Osteocyte (in vitro differentiated cells): ENCODE data around the gene FSTL5. TPM values are rescaled to one million over a fixed set of nuclear protein-coding genes. Genes with fewer than 3 reads are reported as not detected.
A peak's percentile ranks its signal among the peaks of the same experiment; 100 is the strongest.

Experiments
- DNase-seq: peaks from one replicate; pipeline ENCODE4 v3.0.0; 2021; ENCODE audit warnings: mixed read lengths; ENCODE audit not compliant: unreplicated experiment; ENCODE audit errors: extremely low spot score
- H3K27ac Mint-ChIP-seq: one replicate; pipeline ENCODE4 v1.8.0; 2021; ENCODE audit warnings: mild to moderate bottlenecking, mixed read lengths; ENCODE audit not compliant: unreplicated experiment
- H3K27me3 Mint-ChIP-seq: one replicate; pipeline ENCODE4 v1.8.0; 2021; ENCODE audit warnings: mixed read lengths; ENCODE audit not compliant: unreplicated experiment
- H3K36me3 Mint-ChIP-seq: one replicate; pipeline ENCODE4 v1.8.0; 2021; ENCODE audit warnings: mixed read lengths; ENCODE audit not compliant: unreplicated experiment
- H3K4me1 Mint-ChIP-seq: one replicate; pipeline ENCODE4 v1.8.0; 2021; ENCODE audit warnings: mixed read lengths; ENCODE audit not compliant: unreplicated experiment
- H3K4me3 Mint-ChIP-seq: one replicate; pipeline ENCODE4 v1.8.0; 2021; ENCODE audit warnings: mild to moderate bottlenecking, moderate library complexity, mixed read lengths; ENCODE audit not compliant: unreplicated experiment
- H3K9me3 Mint-ChIP-seq: one replicate; pipeline ENCODE4 v1.8.0; 2021; ENCODE audit warnings: mixed read lengths; ENCODE audit not compliant: unreplicated experiment
- total RNA-seq: library from RNA; stranded (reverse); gene quantifications from 2 replicates; pipeline ENCODE4 v1.2.1, GENCODE V29; 2021
- TF ChIP-seq, protein P1 (sequence below): fragments of 200-600 bp; sonication (generic); IDR thresholded peaks from 2 replicates; pipeline ENCODE4 v1.5.0; 2021; ENCODE audit warnings: antibody characterized with exemption, mild to moderate bottlenecking, moderate library complexity

FSTL5 gene
- total RNA-seq, 1 donor from 2014 or later: 0.11 TPM

GRCh38 chr4:161728929-161729328, 434.9 kb downstream of the FSTL5 start:
- H3K4me3 Mint-ChIP-seq: no peak overlapping the region
- H3K9me3 Mint-ChIP-seq: no peaks in the 10 kb centered on the region
- no peaks in the 10 kb centered on the region for H3K4me1 Mint-ChIP-seq
- DNase-seq: no peak
- peaks cover 35% of the 10 kb centered on the region for H3K27me3 Mint-ChIP-seq
- TF ChIP-seq, protein P1, sequence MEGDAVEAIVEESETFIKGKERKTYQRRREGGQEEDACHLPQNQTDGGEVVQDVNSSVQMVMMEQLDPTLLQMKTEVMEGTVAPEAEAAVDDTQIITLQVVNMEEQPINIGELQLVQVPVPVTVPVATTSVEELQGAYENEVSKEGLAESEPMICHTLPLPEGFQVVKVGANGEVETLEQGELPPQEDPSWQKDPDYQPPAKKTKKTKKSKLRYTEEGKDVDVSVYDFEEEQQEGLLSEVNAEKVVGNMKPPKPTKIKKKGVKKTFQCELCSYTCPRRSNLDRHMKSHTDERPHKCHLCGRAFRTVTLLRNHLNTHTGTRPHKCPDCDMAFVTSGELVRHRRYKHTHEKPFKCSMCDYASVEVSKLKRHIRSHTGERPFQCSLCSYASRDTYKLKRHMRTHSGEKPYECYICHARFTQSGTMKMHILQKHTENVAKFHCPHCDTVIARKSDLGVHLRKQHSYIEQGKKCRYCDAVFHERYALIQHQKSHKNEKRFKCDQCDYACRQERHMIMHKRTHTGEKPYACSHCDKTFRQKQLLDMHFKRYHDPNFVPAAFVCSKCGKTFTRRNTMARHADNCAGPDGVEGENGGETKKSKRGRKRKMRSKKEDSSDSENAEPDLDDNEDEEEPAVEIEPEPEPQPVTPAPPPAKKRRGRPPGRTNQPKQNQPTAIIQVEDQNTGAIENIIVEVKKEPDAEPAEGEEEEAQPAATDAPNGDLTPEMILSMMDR: no peak
- H3K27ac Mint-ChIP-seq: no peak overlapping the region
- no peaks in the 10 kb centered on the region for H3K36me3 Mint-ChIP-seq

GRCh38 chr4:161721947-161722346, 441.9 kb downstream of the FSTL5 start:
- Mint-ChIP-seq H3K4me1 (peaks cover 5% of the 10 kb centered on the region), H3K4me3 (no peak overlapping the region), H3K36me3 (no peaks in the 10 kb centered on the region), H3K9me3 (peaks cover 9% of the 10 kb centered on the region), H3K27me3 (peaks cover 7% of the 10 kb centered on the region), H3K27ac (no peak overlapping the region)
- TF ChIP-seq, protein P1: no peak
- no peak for DNase-seq

DNA sequence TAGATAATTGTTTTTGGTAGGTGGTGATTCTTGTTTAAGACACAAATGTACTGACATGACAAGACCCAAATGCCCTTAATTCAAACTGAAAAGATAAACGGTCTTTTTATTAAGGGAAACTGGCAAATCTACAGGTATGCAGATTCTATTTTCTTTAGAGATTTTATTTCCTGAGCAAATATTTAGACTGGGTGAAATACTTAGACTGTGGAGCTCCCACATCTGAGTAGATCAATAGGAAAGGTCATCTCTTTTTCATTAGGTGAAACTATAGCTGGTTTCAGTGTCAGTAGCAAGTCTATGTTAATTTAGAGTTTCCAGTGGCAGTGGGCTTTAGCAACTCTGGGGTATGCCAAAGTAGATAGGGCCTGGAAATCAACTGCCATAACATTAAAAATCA, 446.7 kb downstream of the FSTL5 start:
- Mint-ChIP-seq H3K9me3 (peaks cover 18% of the 10 kb centered on the region), H3K4me1 (peaks cover 34% of the 10 kb centered on the region), H3K27ac (no peak overlapping the region), H3K4me3 (no peak overlapping the region), H3K27me3 (no peaks in the 10 kb centered on the region), H3K36me3 (no peaks in the 10 kb centered on the region)
- no peak for DNase-seq
- TF ChIP-seq, protein P1: no peak

- H3K4me3 Mint-ChIP-seq: no peak overlapping the region
- no peak overlapping the region for H3K27ac Mint-ChIP-seq
- peaks cover 34% of the 10 kb centered on the region for H3K4me1 Mint-ChIP-seq
- no peak for DNase-seq
- H3K36me3 Mint-ChIP-seq: no peaks in the 10 kb centered on the region
- TF ChIP-seq, protein P1: no peak
- peaks cover 18% of the 10 kb centered on the region for H3K9me3 Mint-ChIP-seq
- H3K27me3 Mint-ChIP-seq: no peaks in the 10 kb centered on the region
These were observed 448.9 kb downstream of the FSTL5 start for GRCh38 chr4:161714931-161715330.

GRCh38 chr4:161714022-161714751, 449.6 kb downstream of the FSTL5 start:
- Mint-ChIP-seq H3K36me3 (no peaks in the 10 kb centered on the region), H3K9me3 (peaks cover 13% of the 10 kb centered on the region), H3K27me3 (no peaks in the 10 kb centered on the region), H3K4me3 (peak overlapping the region; percentile 22), H3K27ac (peak overlapping the region; percentile 80), H3K4me1 (peaks cover 34% of the 10 kb centered on the region)
- DNase-seq: no peak
- TF ChIP-seq, protein P1: no peak
